HG02763 (cell line): ENCODE results near the gene ARHGEF28.

ENCODE experiments used
- ATAC-seq: cut with Tn5 transposase; IDR thresholded peaks from one replicate; pipeline ENCODE4 v1.9.1; 2021; ENCODE audit warnings: mild to moderate bottlenecking, moderate library complexity; ENCODE audit not compliant: unreplicated experiment

The ARHGEF28 gene

DNA sequence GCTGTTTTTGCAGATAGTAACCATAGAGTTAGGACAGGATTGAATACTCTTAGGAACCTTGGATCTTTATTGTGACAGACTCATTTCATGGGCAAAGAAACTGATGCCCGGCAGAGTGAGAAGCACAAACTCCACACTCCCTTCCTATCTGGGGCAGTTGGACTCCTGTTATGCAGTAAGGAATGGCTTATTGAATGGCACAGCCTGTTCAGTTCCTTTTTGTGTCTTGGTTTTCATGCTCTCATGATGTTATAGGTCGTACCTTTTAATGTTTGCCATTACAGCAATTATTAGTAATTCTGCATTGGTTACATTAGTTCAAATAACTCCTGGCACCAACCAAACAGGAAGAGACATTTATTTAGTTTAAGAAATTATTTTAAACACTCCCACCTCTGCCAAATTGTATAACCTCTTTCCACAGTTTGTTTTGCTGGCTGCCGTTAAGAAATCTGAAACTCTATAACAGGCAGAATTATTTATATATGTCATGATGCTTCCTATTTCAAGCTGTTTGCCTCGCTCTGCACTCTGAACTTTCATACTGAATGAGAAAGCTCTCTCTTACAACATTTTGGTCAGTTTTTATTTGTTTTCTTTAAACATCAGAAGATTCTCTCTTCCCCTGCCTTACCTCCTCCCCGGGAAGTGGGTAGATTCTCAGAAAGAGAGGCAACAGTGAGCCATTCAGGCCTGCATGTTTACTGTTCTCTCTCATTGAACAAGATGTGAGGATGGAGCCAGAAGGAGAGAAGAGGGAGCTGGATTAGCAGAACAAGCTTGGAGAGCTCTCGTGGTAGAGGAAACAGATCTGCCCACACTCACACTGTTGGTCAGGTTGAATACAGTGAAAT is 144.4 kb downstream of the ARHGEF28 start:
- ATAC-seq: no peak

DNA sequence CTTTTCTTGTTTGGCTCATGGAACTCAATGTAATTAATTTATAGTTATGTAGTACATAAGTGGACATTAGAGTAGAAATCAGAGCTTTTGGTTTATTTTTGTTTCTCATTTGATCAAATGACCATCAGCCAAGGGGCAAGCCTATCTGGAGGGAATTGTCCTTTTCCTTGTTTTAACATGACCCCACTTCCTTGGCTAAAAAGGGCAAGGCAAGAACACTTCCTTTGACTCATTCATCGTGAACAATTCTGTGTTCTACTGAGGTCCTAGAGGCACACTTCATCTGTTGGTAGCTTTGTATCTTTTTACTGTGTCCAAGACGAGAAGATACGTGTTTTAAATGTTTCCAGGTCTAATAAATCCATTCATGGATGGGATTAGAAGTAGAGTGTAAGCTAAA is 148.9 kb downstream of the ARHGEF28 start:
- ATAC-seq: no peak

DNA sequence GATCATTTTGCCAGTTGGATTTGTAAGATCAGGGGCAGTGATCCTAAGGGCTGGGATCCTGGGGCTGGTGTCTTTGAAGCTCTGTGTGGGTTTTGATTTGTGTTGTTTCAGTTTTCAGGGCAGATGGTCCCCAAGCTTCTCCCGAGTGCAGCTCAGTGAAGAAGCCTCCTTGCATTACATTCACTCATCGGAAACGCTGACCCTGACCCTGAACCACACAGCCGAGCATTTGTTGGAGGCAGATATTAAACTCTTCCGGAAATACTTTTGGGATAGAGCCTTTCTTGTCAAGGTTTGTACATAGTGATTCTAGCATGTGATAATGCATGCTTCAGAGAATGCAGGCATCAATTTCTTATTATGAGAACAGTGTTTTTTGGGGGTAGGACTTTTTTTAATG is 150.4 kb downstream of the ARHGEF28 start:
- no peak for ATAC-seq

DNA sequence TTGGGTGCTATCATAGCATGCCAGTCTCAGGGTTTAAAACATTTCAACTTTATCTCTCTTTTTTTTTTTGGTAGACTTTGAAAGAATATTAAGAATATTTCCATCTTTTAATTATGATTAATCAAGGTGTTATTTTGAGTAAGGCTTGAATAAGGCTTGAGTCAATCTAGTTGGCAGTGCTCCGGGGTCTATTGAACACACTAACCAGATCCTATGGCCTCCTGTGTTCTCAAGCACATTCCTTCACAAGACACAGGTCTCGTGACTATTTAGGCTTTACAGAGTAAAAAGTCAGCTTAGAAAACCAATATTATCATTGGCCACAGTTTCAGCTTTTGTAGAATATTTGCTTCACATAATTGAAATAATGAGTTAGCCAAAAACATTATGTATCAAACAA is 151.2 kb downstream of the ARHGEF28 start:
- no peak for ATAC-seq

DNA sequence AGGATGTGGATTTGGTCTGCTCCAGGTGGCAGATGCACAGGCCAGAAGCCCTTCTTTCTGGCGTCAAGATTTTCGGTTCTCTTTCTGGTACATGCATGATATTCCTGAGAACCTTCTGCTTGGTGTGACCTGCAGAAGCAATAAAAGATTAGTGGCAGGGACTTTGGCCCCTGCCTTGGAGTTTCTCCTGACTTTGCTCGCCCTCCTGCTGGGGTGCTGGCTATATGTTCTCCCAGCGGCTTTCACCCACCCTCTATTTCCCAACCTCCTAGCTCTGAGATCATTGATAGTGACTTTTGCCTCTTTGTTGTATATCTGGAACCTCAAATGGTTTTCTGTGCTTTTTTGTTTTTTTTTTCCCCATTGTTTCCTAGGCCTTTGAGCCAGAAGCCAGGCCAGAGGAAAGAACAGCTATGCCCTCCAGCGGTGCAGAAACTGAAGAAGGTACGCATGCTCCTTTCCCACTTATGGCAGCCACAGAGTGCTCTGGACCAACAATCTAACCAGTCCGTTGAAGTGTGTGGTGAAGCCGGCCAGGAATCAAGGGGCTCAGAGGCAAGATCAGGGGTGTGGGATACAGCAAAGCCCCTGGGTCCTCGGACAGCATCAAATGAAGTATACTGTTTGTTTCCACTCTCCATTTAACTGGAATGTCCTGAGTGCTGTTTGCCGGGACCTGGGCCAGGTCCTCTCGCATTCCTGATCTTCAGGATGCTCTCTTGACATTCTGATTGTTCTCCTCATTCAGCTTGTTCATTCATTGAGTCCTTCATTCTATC is 154.5 kb downstream of the ARHGEF28 start:
- ATAC-seq: no peak

DNA sequence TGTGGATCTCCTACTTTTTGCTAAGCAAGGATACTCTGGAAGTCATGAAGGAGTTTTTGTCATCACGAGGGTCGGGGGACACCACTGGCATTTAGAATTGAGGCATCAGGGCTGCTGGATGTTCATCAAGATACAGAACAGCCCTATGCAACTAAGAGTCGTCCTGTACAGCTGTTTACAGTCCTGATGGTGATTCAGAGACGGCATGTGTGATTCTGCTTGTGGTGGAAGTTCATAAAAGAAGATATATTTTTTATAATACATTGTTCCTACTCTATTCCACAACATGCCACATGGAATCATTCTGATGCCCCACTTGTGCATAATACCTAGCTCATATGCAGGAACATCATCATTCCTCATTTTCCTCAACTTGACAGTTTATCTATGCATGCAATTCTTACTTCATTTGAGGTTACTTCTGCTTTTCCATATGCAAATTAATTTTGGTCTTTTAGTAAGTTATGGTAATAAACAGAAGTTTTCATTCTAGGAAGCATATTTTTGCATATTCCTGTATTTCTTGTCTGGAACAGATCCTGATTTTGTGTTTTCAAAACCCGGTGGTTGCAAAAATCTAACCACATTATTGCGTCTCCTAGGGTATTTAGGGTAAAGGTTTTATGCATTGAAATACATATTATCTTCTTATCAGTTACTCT is 155.2 kb downstream of the ARHGEF28 start:
- no peak for ATAC-seq

DNA sequence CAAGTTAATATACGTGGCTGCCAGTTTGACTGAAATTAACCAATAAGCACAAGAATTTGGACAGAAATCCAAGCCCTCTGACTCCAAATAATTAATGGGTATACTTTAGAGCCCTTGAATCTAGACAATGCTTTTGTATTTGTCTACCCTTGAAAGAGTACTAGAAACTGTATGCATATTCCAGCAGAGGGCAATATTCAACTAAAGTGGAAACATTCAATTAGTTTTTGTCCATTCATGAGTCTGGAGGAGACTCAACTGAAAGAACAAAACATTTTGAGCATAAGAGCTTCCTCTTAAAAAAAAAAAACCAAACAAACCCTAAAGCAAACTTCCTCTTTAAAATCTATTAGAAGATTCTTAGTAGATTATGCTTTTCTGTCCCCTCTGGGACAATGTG is 157.8 kb downstream of the ARHGEF28 start:
- no peak for ATAC-seq

DNA sequence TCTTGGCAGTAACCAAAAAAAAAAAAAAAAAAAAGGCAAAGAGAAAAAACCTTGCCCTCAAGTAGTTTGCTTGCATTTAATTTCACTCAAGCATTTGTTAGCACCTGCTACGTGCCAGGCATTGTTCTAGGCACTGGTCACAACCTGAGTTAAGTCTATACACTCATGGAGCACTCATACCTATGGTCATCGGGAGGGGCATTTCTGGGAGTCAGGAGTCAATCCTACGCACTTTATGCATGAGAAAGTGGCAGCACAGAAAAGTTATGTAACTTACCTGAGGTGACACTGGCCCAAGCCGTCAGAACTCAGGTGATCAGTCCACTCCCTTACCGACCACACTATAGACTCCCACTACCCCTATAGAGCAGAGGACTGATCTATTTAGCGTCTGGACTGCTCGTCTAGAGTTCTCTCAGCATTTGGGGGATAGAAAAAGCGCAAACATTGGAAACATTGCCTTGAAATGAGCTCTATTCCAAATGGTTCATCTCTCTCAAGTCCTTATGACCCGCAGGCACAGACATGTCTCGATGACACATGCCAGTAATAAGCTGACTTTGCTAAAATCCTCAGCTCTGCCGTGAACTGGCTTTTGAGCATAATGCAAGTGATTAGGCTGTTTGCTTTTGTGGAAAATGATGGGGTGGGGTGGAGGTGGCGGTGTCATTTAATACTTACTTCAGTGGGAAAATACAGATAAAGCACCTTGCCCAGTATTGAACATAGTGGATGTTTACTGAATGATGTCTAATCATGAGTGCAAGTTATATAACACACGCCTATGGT is 160.2 kb downstream of the ARHGEF28 start:
- no peak for ATAC-seq

DNA sequence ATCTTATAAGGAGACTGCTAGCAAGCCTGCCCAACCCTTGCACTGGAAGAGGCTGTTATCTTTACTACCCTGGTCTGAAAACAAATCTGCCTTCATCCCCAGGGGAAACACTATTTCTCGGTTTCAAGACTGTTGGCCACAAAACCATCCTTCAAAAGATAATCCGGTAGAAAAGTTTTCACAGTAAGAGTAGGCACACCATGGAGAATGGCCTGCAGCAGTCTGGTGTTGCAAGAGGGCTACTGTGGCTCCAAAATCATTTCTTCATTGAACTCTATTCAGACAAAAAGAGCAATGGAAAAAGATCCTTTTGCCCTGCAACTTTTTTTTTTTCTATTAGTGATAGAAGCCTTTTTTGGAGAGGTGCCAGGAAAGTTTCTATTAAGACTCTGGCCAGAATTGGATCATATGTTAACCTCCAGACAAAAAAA is 163.9 kb downstream of the ARHGEF28 start:
- ATAC-seq: no peak

DNA sequence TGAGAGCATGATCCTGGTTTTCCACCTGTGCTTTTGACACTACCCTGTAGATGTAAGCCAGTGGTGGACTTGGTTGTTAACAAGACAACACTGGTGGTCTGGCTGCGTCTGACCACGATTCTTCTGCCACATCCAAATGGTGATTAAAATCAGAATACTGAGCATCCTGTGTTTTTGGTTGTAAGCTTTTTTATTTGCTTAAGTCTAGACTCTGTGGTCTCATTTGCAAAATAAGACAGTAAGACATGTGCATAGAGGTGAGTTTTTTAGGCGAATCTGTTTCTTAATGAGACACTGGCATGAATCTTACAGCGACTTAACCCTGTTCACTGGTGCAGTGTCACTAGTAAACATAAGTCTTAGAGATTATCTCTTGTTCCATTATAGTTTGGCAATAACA is 165.4 kb downstream of the ARHGEF28 start:
- ATAC-seq: no peak

DNA sequence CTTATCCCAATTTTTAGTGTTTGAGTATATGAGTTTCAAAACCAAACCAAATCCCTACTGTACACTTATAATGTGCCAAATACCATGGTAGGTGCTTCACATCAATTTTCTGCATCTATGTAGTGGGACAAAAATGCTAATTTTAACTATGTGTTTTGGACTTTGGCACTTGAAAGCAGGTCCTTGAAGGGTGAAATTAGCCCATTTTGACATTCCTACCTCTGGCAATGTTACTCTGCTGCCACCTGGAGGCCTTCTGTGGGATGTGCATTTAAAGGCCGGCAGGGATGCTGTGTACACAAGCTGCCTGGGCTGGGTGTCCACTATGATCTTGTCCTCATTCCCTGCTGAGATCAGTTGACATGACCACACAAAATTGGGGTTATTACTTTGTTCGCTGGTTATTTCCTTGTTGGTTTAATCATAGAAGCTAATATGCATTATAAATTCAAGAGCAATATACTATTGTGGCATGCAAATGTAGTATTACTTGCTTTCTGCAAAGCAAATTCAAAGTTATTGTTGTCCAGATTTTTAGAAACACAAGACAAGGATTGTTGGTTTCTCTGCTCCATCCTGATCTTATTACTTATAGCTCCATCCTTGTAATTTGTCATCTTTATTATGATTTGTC is 166.8 kb downstream of the ARHGEF28 start:
- peak; percentile 59 for ATAC-seq

DNA sequence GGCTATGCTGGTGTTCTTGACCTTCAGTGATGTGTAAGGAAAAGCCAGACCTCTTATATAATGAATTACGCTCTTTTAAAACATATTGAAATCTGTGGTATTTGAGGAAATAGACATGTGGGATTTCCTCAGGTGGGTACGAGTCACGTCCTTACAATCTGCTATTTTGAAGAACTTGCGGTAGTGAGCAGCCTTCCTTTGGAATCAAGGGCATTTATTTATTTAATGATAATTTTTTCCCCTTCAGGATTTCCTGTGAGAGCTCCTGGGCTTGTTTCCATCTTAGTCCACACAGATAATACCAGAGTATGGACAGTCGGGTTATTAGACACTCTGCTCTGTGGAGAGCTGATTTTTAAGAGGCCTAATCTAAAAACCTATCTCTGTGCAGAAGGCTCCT is 167.9 kb downstream of the ARHGEF28 start:
- no peak for ATAC-seq

DNA sequence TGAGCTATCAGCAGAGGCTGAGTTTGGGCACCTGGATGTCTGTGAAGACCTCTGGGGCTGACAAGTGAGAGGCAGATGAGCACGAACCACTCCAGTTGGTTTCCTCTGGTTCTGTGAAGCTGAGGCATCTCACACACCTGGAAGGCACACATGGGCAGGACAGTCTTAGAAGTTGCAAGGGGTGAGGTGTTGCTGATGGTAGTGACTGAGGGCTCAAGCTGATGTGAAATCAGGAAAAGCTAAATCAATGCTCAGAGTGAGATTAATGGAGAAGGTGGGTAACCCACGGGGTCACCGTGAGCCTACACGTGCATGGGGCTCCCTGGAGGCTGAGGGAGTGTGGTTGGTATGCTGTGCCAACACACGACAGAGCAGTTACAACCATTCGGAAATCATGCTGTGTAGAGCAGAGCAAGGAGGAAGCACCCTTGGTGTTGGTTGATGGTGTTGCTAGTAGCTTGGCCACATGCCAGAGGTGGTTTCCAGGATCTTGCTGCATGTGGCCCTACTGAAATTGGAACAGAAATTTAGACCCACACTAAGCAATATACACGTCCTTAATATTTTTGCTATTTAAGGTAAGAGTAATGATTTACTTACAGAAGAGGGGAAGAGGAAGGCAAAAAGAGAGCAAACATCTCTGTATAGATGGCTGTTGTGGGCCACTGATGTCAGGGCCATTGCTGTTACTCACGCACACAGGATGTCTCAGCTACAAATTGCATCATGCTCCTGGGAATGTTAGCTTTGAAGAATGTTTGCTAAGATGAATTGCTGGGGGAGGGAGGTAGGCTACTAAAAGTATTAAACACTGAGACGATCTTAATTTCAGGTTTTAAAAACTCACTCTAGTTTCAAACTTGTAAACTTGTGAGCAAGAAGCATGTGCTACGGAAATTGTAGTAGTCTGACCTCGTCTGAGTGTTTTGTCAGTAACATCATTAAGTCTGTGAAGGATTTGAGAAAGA is 170.5 kb downstream of the ARHGEF28 start:
- peak; percentile 55 for ATAC-seq

DNA sequence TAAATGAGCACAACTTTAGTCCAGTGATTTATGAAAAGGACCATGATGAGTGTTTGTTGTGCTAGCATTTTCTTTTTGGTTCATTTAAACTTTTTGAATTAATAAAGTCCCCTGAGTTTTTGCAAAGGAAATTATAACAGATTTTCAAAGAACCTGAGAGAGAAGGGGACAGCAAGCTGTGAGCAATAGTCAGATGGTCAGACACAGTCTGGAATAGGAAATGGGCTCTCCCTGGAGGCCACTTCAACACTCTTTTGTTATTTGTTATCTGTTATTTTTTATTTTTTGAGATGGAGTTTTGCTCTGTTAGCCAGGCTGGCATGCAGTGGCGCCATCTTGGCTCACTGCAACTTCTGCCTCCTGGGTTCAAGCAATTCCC is 171.1 kb downstream of the ARHGEF28 start:
- ATAC-seq: no peak

DNA sequence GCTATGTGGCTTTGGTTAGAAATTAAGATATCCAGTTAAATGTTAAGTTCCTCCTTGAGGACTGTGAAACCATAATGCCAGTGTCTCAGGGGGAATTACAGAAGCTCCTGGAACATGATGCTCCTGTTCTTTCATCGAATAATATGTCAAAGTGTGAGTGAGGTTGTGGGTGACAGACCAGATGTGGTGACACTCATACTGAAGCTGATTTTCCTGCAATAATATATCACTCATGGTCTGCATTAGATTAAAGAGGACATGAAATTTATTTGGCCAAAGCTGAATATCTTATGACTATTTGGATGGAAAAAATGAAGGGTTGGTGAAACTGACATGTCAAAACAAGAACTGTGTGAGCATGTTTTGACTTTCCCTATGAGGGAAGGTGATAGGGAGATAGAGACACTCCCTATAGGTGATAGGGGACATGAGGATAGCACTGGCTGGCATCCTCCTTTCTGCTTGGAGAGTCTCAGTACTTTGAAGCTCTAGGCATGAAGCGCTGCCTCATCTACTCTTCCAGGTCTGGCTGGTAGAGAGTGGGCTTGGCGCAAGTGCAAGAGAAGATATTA is 173.5 kb downstream of the ARHGEF28 start:
- ATAC-seq: no peak

DNA sequence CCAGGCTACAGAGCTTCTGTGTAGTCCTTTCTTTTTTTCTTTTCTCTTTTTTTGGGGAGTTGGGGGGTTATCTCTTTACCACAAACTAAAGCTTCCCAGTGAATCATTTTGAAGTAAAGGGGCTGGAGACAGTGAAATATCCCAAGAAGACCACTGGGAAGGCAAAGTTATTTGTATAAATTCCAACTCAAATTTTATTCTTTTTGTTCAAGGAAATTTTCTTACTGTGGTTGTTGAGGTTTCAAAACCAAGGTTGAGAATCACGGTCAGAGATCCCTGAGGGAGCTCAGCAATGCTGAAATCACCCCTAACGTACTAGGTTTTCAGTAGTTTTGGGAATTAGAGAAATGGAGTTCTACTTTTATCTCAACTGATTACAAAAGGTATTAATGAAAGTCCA is 175.7 kb downstream of the ARHGEF28 start:
- ATAC-seq: no peak

DNA sequence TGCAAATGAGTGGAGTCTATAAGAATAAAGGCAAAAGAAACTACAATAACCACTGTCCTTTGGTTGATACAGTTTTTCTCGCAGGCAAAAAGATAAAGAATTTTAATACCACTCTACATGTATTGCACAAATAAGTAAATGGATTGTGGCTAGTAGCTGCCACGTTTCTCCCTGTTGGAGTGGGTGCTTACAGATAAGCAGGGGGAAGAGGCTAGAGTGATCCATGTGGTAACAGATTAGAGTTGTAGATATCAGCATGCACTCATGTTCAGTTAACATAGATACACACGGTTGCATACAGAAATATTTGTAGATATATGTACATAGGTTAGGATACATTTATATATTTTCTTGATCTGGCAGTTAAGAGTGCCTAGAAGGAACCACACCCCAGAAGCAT is 179.5 kb downstream of the ARHGEF28 start:
- ATAC-seq: no peak

DNA sequence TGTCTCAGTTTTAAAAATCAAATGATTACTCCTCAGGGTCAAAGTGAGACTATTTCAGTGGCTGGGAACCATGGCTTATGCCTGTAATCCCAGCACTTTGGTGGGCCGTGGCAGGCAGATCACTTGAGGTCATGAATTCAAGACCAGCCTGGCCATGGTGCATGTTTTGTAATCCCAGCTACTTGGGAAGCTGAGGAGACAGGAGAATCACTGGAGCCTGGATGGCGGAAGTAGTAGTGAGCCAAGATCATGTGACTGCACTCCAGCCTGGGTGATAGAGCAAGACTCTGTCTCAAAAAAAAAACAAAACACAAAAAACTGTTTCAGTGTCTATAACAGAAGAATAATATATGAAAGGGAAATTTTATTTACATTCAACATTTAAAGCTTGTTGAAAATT is 182.9 kb downstream of the ARHGEF28 start:
- ATAC-seq: no peak

DNA sequence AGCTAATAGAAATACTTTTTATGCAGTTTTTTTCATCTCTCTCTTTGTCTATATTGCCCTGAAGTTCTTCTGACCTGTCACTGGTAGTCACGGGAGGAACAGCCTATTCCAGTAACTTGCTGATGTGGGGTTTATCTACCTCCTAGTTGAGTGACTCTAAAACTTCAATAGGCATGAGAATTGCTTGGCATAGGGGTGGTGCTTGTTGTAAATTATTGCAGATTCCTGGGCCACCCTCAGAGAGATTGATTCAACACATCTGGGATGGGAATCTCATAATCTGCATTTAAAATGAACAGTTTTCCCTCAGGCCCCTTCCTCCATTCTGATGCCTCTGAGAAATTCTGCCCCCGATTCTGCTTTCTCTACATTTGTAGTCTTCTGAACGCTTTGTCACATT is 184.4 kb downstream of the ARHGEF28 start:
- no peak for ATAC-seq
